ENCODE results near the gene NHERF1.

- TF ChIP-seq CTCF (conservative IDR thresholded peaks at IDR 0.05; ENCODE audit: low read length), result no peak
- no peak for TF ChIP-seq EZH2phosphoT487 (IDR thresholded peaks at IDR 0.05; ENCODE audit: borderline replicate concordance, low read depth, low read length)
These were observed 35.2 kb upstream of the NHERF1 start for GRCh38 chr17:74713171-74713755.

Measured in OCI-LY7 (cell line).